ENCODE data around the gene MRPL48. TPM values are rescaled to one million over a fixed set of nuclear protein-coding genes. Genes with fewer than 3 reads are reported as not detected.
"Not testable (repeated sequence)": the region's sequence is repeated elsewhere in the genome, so short reads cannot be mapped to it uniquely, and the experiment has no call there.

Gene MRPL48
- total and polyA plus RNA-seq, 2 of the 8 experiments (the other 6 are each of a cell fraction or from before 2014, with no cell fraction given), result 34.9 to 59.9 TPM

DNA sequence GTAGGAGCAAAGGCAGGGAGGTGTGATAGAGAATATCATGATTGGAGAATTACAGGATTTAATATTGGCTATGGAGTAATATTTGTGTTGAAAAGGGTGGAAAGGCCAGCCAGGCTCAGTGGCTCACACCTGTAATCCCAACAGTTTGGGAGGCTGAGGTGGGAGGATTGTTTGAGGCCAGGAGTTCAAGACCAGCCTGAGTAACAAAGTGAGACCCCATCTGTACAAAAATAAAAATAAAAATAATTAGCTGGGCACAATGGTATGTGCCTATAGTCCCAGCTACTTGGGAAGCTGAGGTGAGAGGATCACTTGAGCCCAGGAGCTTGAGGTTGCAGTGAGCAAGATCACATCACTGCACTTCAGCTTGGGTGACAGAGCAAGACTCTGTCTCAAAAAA lies 2.2 kb upstream of the MRPL48 start:
- H2BK120ac ChIP-seq (replicated peaks; ENCODE audit: low read depth, low read length); H4K8ac ChIP-seq (ENCODE audit: extremely low read depth, insufficient read depth, low read length); H3K27ac ChIP-seq (ENCODE audit: low read depth, low read length); H4K5ac ChIP-seq (ENCODE audit: insufficient read length, low read depth, low read length); H4K91ac ChIP-seq (replicated peaks; ENCODE audit: insufficient read length, low read length); H3K9me3 ChIP-seq (ENCODE audit: insufficient read depth in 2 of 2, low read depth in 1 of 2, low read length in 1 of 2); H3K18ac ChIP-seq (ENCODE audit: extremely low read depth, low read length); H4K20me1 ChIP-seq (replicated peaks in 1 of 2; ENCODE audit: control insufficient read depth in 1 of 2, insufficient read depth in 2 of 2, low read length in 2 of 2); DNase-seq (ENCODE audit: low read depth in 1 of 2, low spot score in 2 of 2); H3K14ac ChIP-seq (ENCODE audit: insufficient read length); H3K36me3 ChIP-seq (ENCODE audit: control insufficient read depth in 2 of 4, insufficient read depth in 4 of 4, low read length in 3 of 4); H3K56ac ChIP-seq (replicated peaks; ENCODE audit: insufficient read length, low read depth, low read length); H3K4ac ChIP-seq (replicated peaks; ENCODE audit: insufficient read length, low read depth, low read length); FAIRE-seq; H2BK20ac ChIP-seq (ENCODE audit: low read length); H3K79me1 ChIP-seq (ENCODE audit: low read depth, low read length); H3K4me1 ChIP-seq (replicated peaks in 1 of 4; ENCODE audit: control insufficient read depth in 3 of 4, insufficient read depth in 4 of 4, low read length in 3 of 4); H3K27me3 ChIP-seq (replicated peaks in 1 of 4; ENCODE audit: control insufficient read depth in 3 of 4, extremely low read depth in 1 of 4, insufficient read depth in 3 of 4, low read length in 3 of 4); H3K23ac ChIP-seq (ENCODE audit: insufficient read length); H3K4me2 ChIP-seq (ENCODE audit: insufficient read depth in 1 of 2, low read depth in 2 of 2, low read length in 2 of 2); H3K79me2 ChIP-seq (ENCODE audit: control insufficient read depth in 1 of 2, insufficient read depth in 2 of 2, low read length in 2 of 2); H2BK5ac ChIP-seq (ENCODE audit: low read depth, low read length); H3K23me2 ChIP-seq (ENCODE audit: low read depth, low read length); H2AFZ ChIP-seq (ENCODE audit: low read length); H3K4me3 ChIP-seq (ENCODE audit: extremely low read depth in 1 of 4, insufficient read depth in 2 of 4, low read depth in 3 of 4, low read length in 4 of 4); H2AK5ac ChIP-seq (ENCODE audit: low read depth, low read length); H2BK15ac ChIP-seq (ENCODE audit: low read length); H3K9ac ChIP-seq (replicated peaks in 1 of 4; ENCODE audit: extremely low read depth in 1 of 4, low read depth in 3 of 4, low read length in 3 of 4): not testable (repeated sequence)
- H2BK12ac ChIP-seq (ENCODE audit: low read depth, low read length), result peak overlapping the region; percentile 51; the same call in 1 of the 2 replicates
- POLR2A ChIA-PET (ENCODE audit: partially characterized antibody), result interaction anchor here (1.0 to 2.7 kb wide), 8 partner anchors 9 to 156 kb away, joined by 3 to 26 read pairs (median 4); partner anchors contain the start of gene RAB6A
- CTCF ChIA-PET (ENCODE audit: partially characterized antibody), result interaction anchor here (1.3 to 1.4 kb wide), 2 partner anchors 23 to 147 kb away, joined by 3 to 4 read pairs; no protein-coding TSS in a partner anchor
